Jurkat, Clone E6-1 (cell line): Measurements from ENCODE around the gene MICALL2.

Experiments used
- DNase-seq: peaks from one replicate; pipeline ENCODE4 v3.0.0-alpha.2; 2011; ENCODE audit warnings: low read depth, low spot score
- H3K4me3 ChIP-seq: 2 replicates; pipeline ENCODE4 v1.5.1; 2011; ENCODE audit warnings: mild to moderate bottlenecking, low read length, control low read depth, moderate library complexity

MICALL2 gene

GRCh38 chr7:1475991-1476390 lies 16.7 kb upstream of the MICALL2 start:
- no peak overlapping the region for H3K4me3 ChIP-seq
- no peak for DNase-seq

GRCh38 chr7:1475393-1475792 lies 16.1 kb upstream of the MICALL2 start:
- H3K4me3 ChIP-seq = no peak overlapping the region
- DNase-seq = no peak

GRCh38 chr7:1474736-1475135 lies 15.5 kb upstream of the MICALL2 start:
- no peak for DNase-seq
- no peak overlapping the region for H3K4me3 ChIP-seq

GRCh38 chr7:1473864-1474512 lies 14.7 kb upstream of the MICALL2 start:
- peak; percentile 82 for DNase-seq
- no peak overlapping the region for H3K4me3 ChIP-seq

- DNase-seq = no peak
- no peak overlapping the region for H3K4me3 ChIP-seq
Measured at GRCh38 chr7:1470901-1471300, 11.6 kb upstream of the MICALL2 start.

GRCh38 chr7:1468643-1469298 lies 9.5 kb upstream of the MICALL2 start:
- no peak for DNase-seq
- no peak overlapping the region for H3K4me3 ChIP-seq

- H3K4me3 ChIP-seq = no peak overlapping the region
- DNase-seq = no peak
Measured at GRCh38 chr7:1468203-1468602, 8.9 kb upstream of the MICALL2 start.

- no peak overlapping the region for H3K4me3 ChIP-seq
- DNase-seq = no peak
Measured at GRCh38 chr7:1466524-1467271, 7.4 kb upstream of the MICALL2 start.

- no peak for DNase-seq
- H3K4me3 ChIP-seq = no peak overlapping the region
Measured at GRCh38 chr7:1464694-1465093, 5.4 kb upstream of the MICALL2 start.

GRCh38 chr7:1463676-1464223 lies 4.5 kb upstream of the MICALL2 start:
- H3K4me3 ChIP-seq = no peak overlapping the region
- DNase-seq = no peak

GRCh38 chr7:1461646-1462375 lies 2.5 kb upstream of the MICALL2 start:
- DNase-seq = no peak
- H3K4me3 ChIP-seq = no peak overlapping the region

- DNase-seq = no peak
- H3K4me3 ChIP-seq = no peak overlapping the region
Measured at GRCh38 chr7:1460821-1461645, 1.8 kb upstream of the MICALL2 start.

GRCh38 chr7:1459920-1460820 lies 900 bp upstream of the MICALL2 start:
- H3K4me3 ChIP-seq = no peak overlapping the region
- DNase-seq = no peak

GRCh38 chr7:1459512-1459892 lies 232 bp upstream of the MICALL2 start:
- peak; percentile 91 for DNase-seq
- H3K4me3 ChIP-seq = peak overlapping the region; percentile 69

- no peak for DNase-seq
- peak overlapping the region; percentile 69 for H3K4me3 ChIP-seq
Measured at GRCh38 chr7:1457949-1458682, 1.2 kb downstream of the MICALL2 start.

GRCh38 chr7:1457059-1457948 lies 2.0 kb downstream of the MICALL2 start:
- DNase-seq = no peak
- H3K4me3 ChIP-seq = no peak overlapping the region
